ENCODE data around the gene SUSD1. TPM values are rescaled to one million over a fixed set of nuclear protein-coding genes. Genes with fewer than 3 reads are reported as not detected.

Gene SUSD1
- total and polyA plus RNA-seq, 2 donors (not counting 3 experiments of a cell fraction or from before 2014, with no cell fraction given) = 33.1 to 37.8 TPM

- Histone ChIP-seq H3K79me2 (ENCODE audit: control insufficient read depth, insufficient read depth, low read length) (no peaks in the 10 kb centered on the region), H3K27ac (ENCODE audit: insufficient read depth, low read depth, low read length) (no peak overlapping the region), H3K9me3 (replicated peaks; ENCODE audit: control insufficient read depth, insufficient read depth, low read length) (no peaks in the 10 kb centered on the region), H3K4me3 (replicated peaks in 1 of 3; ENCODE audit: insufficient read depth in 1 of 3, low read depth in 1 of 3, low read length in 3 of 3) (no peak overlapping the region), H3K4me2 (ENCODE audit: insufficient read depth, low read length) (no peak overlapping the region), H3K4me1 (ENCODE audit: control insufficient read depth, extremely low read depth, insufficient read depth, low read length) (no peaks in the 10 kb centered on the region), H4K20me1 (replicated peaks; ENCODE audit: control insufficient read depth, extremely low read depth, insufficient read depth, low read length) (no peaks in the 10 kb centered on the region), H3K9ac (replicated peaks; ENCODE audit: extremely low read depth, insufficient read depth, low read length) (no peak overlapping the region), H3K27me3 (ENCODE audit: control insufficient read depth in 2 of 2, insufficient read depth in 2 of 2, low read length in 2 of 2) (no peaks in the 10 kb centered on the region), H2AFZ (ENCODE audit: low read depth, low read length) (no peak overlapping the region), H3K9me1 (replicated peaks; ENCODE audit: control insufficient read depth, extremely low read depth, insufficient read depth, low read length) (no peaks in the 10 kb centered on the region), H3K36me3 (ENCODE audit: control insufficient read depth in 2 of 2, extremely low read depth in 1 of 2, insufficient read depth in 2 of 2, low read length in 2 of 2) (no peaks in the 10 kb centered on the region)
- intact Hi-C loops (cut with micrococcal nuclease) (loop anchor here (10.0 kb wide), 1 partner anchor 721 kb away; no protein-coding TSS in a partner anchor), dilution Hi-C loops (cut with MboI; ENCODE audit: extremely low pct_ligation_motif_present, low sequenced_read_pairs) (no loop called here)
- no TSS peak for BruUV-seq (replicated peaks)
- DNase-seq (ENCODE audit: low read depth, low spot score) (no peak), FAIRE-seq (no peak)
- TF ChIP-seq POLR2AphosphoS5 (IDR thresholded peaks at IDR 0.05; ENCODE audit: insufficient read depth, low read depth, low read length) (no peak), CTCF (IDR thresholded peaks at IDR 0.05; ENCODE audit: extremely low read depth in 1 of 2, insufficient read depth in 1 of 2, low read depth in 1 of 2, low read length in 2 of 2) (no peak), MAX (IDR thresholded peaks at IDR 0.05; ENCODE audit: insufficient read depth, insufficient read length) (no peak), MYC (IDR thresholded peaks at IDR 0.05; ENCODE audit: low read depth, low read length) (no peak), FOS (IDR thresholded peaks at IDR 0.05; ENCODE audit: borderline replicate concordance, insufficient read depth, low read length) (no peak), JUN (IDR thresholded peaks at IDR 0.05; ENCODE audit: borderline replicate concordance, insufficient read depth, insufficient read length, low read depth) (no peak), GATA2 (IDR thresholded peaks at IDR 0.05; ENCODE audit: insufficient read depth, insufficient read length, low read depth, low read length) (no peak), EZH2 (IDR thresholded peaks at IDR 0.05; ENCODE audit: borderline replicate concordance, low read depth, low read length, severe bottlenecking) (no peak), POLR2A (IDR thresholded peaks at IDR 0.05; ENCODE audit: low read depth, low read length) (no peak)
- CTCF ChIA-PET = interaction anchor here (0.9 to 2.4 kb wide), 10 partner anchors 9 to 700 kb away, joined by 3 to 11 read pairs (median 4); partner anchors contain the start of gene PTBP3
- POLR2A ChIA-PET = no interaction called here
These were observed 81.8 kb downstream of the SUSD1 start for GRCh38 chr9:112093147-112093869.

Data from endothelial cell of umbilical vein (primary cell).